ENCODE results near the gene MLKL.
"Not testable (repeated sequence)": the region's sequence is repeated elsewhere in the genome, so short reads cannot be mapped to it uniquely, and the experiment has no call there.

The MLKL gene

GRCh38 chr16:74695450-74696422 lies 4.9 kb downstream of the MLKL start:
- DNase-seq, result no peak

GRCh38 chr16:74691093-74691855 lies 9.4 kb downstream of the MLKL start:
- DNase-seq, result no peak

- no peak for DNase-seq
Measured at GRCh38 chr16:74682556-74682955, 18.1 kb downstream of the MLKL start.

GRCh38 chr16:74680681-74681080 lies 20.0 kb downstream of the MLKL start:
- no peak for DNase-seq

- DNase-seq, result no peak
Measured at GRCh38 chr16:74679983-74680382, 20.7 kb downstream of the MLKL start.

- no peak for DNase-seq
Measured at GRCh38 chr16:74677868-74678267, 22.8 kb downstream of the MLKL start.

- DNase-seq, result no peak
Measured at GRCh38 chr16:74673876-74674275, 26.8 kb downstream of the MLKL start.

GRCh38 chr16:74668877-74669276 lies 31.8 kb downstream of the MLKL start:
- DNase-seq, result not testable (repeated sequence)

- DNase-seq, result no peak
Measured at GRCh38 chr16:74667255-74667700, 33.4 kb downstream of the MLKL start.

GRCh38 chr16:74666425-74667254 lies 34.0 kb downstream of the MLKL start, which contains the start of gene RFWD3:
Gene RFWD3, minus strand, starts transcription at chr16:74666877. Its CDS starts 5,428 bp downstream, at chr16:74661449.
- DNase-seq, result peak; percentile 88

- DNase-seq, result no peak
Measured at GRCh38 chr16:74666010-74666421, 34.6 kb downstream of the MLKL start.

- DNase-seq, result no peak
Measured at GRCh38 chr16:74661064-74661463, 39.6 kb downstream of the MLKL start.

GRCh38 chr16:74660383-74660782 lies 40.3 kb downstream of the MLKL start:
- DNase-seq, result no peak

GRCh38 chr16:74659041-74659440 lies 41.6 kb downstream of the MLKL start:
- no peak for DNase-seq

- no peak for DNase-seq
Measured at GRCh38 chr16:74657870-74658642, 42.6 kb downstream of the MLKL start.

GRCh38 chr16:74654536-74655050 lies 46.1 kb downstream of the MLKL start:
- DNase-seq, result no peak

GRCh38 chr16:74652883-74653282 lies 47.8 kb downstream of the MLKL start:
- DNase-seq, result not testable (repeated sequence)

GRCh38 chr16:74652249-74652648 lies 48.4 kb downstream of the MLKL start:
- DNase-seq, result no peak

GRCh38 chr16:74651841-74652240 lies 48.8 kb downstream of the MLKL start:
- no peak for DNase-seq

- DNase-seq, result no peak
Measured at GRCh38 chr16:74650966-74651567, 49.6 kb downstream of the MLKL start.

GRCh38 chr16:74649839-74650504 lies 50.7 kb downstream of the MLKL start:
- DNase-seq, result no peak

Data from KG1 (cell line).